Uterus (tissue), 2 donors: ENCODE measurements around the gene TMEM151A.

Experiments used
- POLR2A ChIP-seq, 2 donors: fragments of 450-650 bp; IDR thresholded peaks; one replicate each; pipeline ENCODE4 v1.6.1; 2016; ENCODE audit warnings: antibody characterized with exemption in 2 of 2, mild to moderate bottlenecking in 1 of 2, moderate library complexity in 1 of 2
- TF ChIP-seq, protein P1 (sequence below), 4 experiments: fragments of 200-600 bp in 2 of 4; fragments of 450-650 bp in 2 of 4; sonication (generic) in 2 of 4; IDR thresholded peaks; one replicate each; pipeline ENCODE4 v1.5.1; 2016 to 2019; ENCODE audit warnings: antibody characterized with exemption in 4 of 4, mild to moderate bottlenecking in 2 of 4, moderate library complexity in 1 of 4

DNA sequence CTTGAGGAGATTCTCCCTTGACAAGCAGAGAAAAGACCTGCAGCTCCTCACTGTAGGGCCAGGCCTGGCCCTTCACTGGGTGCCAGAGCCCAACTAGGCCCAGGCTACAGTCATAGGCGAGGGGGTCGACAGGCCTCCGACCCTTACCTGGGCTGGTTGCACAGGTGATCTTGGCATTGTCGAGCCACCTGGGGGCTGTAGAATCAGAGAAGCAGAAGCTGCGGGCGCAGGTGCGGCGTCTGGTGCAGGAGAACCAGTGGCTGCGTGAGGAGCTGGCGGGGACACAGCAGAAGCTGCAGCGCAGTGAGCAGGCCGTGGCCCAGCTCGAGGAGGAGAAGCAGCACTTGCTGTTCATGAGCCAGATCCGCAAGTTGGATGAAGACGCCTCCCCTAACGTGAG lies 30.1 kb upstream of the TMEM151A start:
- TF ChIP-seq POLR2A (IDR thresholded peaks at IDR 0.05), result no peak
- TF ChIP-seq, protein P1, sequence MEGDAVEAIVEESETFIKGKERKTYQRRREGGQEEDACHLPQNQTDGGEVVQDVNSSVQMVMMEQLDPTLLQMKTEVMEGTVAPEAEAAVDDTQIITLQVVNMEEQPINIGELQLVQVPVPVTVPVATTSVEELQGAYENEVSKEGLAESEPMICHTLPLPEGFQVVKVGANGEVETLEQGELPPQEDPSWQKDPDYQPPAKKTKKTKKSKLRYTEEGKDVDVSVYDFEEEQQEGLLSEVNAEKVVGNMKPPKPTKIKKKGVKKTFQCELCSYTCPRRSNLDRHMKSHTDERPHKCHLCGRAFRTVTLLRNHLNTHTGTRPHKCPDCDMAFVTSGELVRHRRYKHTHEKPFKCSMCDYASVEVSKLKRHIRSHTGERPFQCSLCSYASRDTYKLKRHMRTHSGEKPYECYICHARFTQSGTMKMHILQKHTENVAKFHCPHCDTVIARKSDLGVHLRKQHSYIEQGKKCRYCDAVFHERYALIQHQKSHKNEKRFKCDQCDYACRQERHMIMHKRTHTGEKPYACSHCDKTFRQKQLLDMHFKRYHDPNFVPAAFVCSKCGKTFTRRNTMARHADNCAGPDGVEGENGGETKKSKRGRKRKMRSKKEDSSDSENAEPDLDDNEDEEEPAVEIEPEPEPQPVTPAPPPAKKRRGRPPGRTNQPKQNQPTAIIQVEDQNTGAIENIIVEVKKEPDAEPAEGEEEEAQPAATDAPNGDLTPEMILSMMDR (IDR thresholded peaks at IDR 0.05), result no peak
